Muscle layer of duodenum (tissue), 2 donors: ENCODE measurements around the gene GPSM3.
"Not testable (repeated sequence)": the region's sequence is repeated elsewhere in the genome, so short reads cannot be mapped to it uniquely, and the experiment has no call there.

Source experiments
- H3K27ac ChIP-seq: one replicate; pipeline ENCODE4 v1.7.0; 2013; ENCODE audit warnings: mild to moderate bottlenecking, low read length
- H3K27me3 ChIP-seq: one replicate; pipeline ENCODE4 v1.7.0; 2013; ENCODE audit warnings: low read depth, mild to moderate bottlenecking, control low read depth, low read length
- H3K36me3 ChIP-seq, 2 donors: one replicate each; pipeline ENCODE4 v1.7.0; 2013; ENCODE audit warnings: low read length in 2 of 2, control low read depth in 1 of 2, mild to moderate bottlenecking in 1 of 2; ENCODE audit not compliant: insufficient read depth in 2 of 2, control insufficient read depth in 1 of 2
- H3K4me1 ChIP-seq, 2 donors: one replicate each; pipeline ENCODE4 v1.7.0; 2013; ENCODE audit warnings: low read length in 2 of 2, mild to moderate bottlenecking in 2 of 2, control low read depth in 1 of 2, moderate library complexity in 1 of 2; ENCODE audit not compliant: insufficient read depth in 2 of 2, control insufficient read depth in 1 of 2
- H3K4me3 ChIP-seq, 2 donors: one replicate each; pipeline ENCODE4 v1.7.0; 2013; ENCODE audit warnings: low read length in 2 of 2, low read depth in 1 of 2, mild to moderate bottlenecking in 1 of 2
- H3K9me3 ChIP-seq, 2 donors: one replicate each; pipeline ENCODE4 v1.7.0; 2013; ENCODE audit warnings: low read length in 2 of 2, control low read depth in 1 of 2, mild to moderate bottlenecking in 1 of 2; ENCODE audit not compliant: control insufficient read depth in 1 of 2
- donor health status: healthy.

Gene GPSM3

GRCh38 chr6:32216285-32216684, 23.8 kb upstream of the GPSM3 start:
- H3K4me1 ChIP-seq, result no peaks in the 10 kb centered on the region
- no peak overlapping the region for H3K4me3 ChIP-seq
- H3K27me3 ChIP-seq, result no peaks in the 10 kb centered on the region
- H3K9me3 ChIP-seq, result no peaks in the 10 kb centered on the region
- no peaks in the 10 kb centered on the region for H3K36me3 ChIP-seq
- H3K27ac ChIP-seq, result no peak overlapping the region

GRCh38 chr6:32215617-32216016, 23.2 kb upstream of the GPSM3 start:
- Histone ChIP-seq H3K36me3 (no peaks in the 10 kb centered on the region), H3K4me1 (no peaks in the 10 kb centered on the region), H3K9me3 (no peaks in the 10 kb centered on the region)

GRCh38 chr6:32214126-32214525, 21.7 kb upstream of the GPSM3 start:
- Histone ChIP-seq H3K4me3 (no peak overlapping the region), H3K4me1 (no peaks in the 10 kb centered on the region), H3K36me3 (no peaks in the 10 kb centered on the region), H3K27me3 (no peaks in the 10 kb centered on the region), H3K9me3 (no peaks in the 10 kb centered on the region), H3K27ac (no peak overlapping the region)

More at GRCh38 chr6:32215617-32216016, 23.2 kb upstream of the GPSM3 start:
- Histone ChIP-seq H3K27me3 (no peaks in the 10 kb centered on the region), H3K27ac (no peak overlapping the region), H3K4me3 (no peak overlapping the region)

- no peaks in the 10 kb centered on the region for H3K9me3 ChIP-seq
- no peaks in the 10 kb centered on the region for H3K27me3 ChIP-seq
- H3K4me1 ChIP-seq, result no peaks in the 10 kb centered on the region
- H3K27ac ChIP-seq, result no peak overlapping the region
- H3K36me3 ChIP-seq, result no peaks in the 10 kb centered on the region
- H3K4me3 ChIP-seq, result no peak overlapping the region
Observed at GRCh38 chr6:32213649-32214048, 21.2 kb upstream of the GPSM3 start.

- Histone ChIP-seq H3K27me3 (no peaks in the 10 kb centered on the region), H3K4me1 (no peaks in the 10 kb centered on the region), H3K9me3 (no peaks in the 10 kb centered on the region), H3K4me3 (no peak overlapping the region), H3K36me3 (no peaks in the 10 kb centered on the region), H3K27ac (no peak overlapping the region)
Observed at GRCh38 chr6:32212076-32212760, 19.8 kb upstream of the GPSM3 start.

GRCh38 chr6:32211432-32211831, 19.0 kb upstream of the GPSM3 start:
- not testable (repeated sequence) for H3K9me3 ChIP-seq, H3K27me3 ChIP-seq, H3K4me3 ChIP-seq, H3K4me1 ChIP-seq, H3K36me3 ChIP-seq, H3K27ac ChIP-seq

- Histone ChIP-seq H3K36me3 (no peaks in the 10 kb centered on the region), H3K4me3 (no peak overlapping the region), H3K9me3 (no peaks in the 10 kb centered on the region), H3K27me3 (no peaks in the 10 kb centered on the region), H3K27ac (no peak overlapping the region), H3K4me1 (no peaks in the 10 kb centered on the region)
Observed at GRCh38 chr6:32210191-32210601, 17.8 kb upstream of the GPSM3 start.

- no peak overlapping the region for H3K27ac ChIP-seq
- H3K4me1 ChIP-seq, result no peaks in the 10 kb centered on the region
- no peak overlapping the region for H3K4me3 ChIP-seq
- H3K27me3 ChIP-seq, result no peaks in the 10 kb centered on the region
- no peaks in the 10 kb centered on the region for H3K36me3 ChIP-seq
- no peaks in the 10 kb centered on the region for H3K9me3 ChIP-seq
Observed at GRCh38 chr6:32208996-32209395, 16.6 kb upstream of the GPSM3 start.

GRCh38 chr6:32204268-32204715, 11.8 kb upstream of the GPSM3 start:
- H3K27me3 ChIP-seq, result no peaks in the 10 kb centered on the region
- H3K4me1 ChIP-seq, result no peaks in the 10 kb centered on the region
- no peaks in the 10 kb centered on the region for H3K9me3 ChIP-seq
- no peak overlapping the region for H3K4me3 ChIP-seq
- H3K36me3 ChIP-seq, result no peaks in the 10 kb centered on the region
- H3K27ac ChIP-seq, result no peak overlapping the region

GRCh38 chr6:32203426-32204267, 11.2 kb upstream of the GPSM3 start:
- Histone ChIP-seq H3K9me3 (no peaks in the 10 kb centered on the region), H3K4me1 (no peaks in the 10 kb centered on the region), H3K4me3 (no peak overlapping the region), H3K27ac (no peak overlapping the region), H3K27me3 (no peaks in the 10 kb centered on the region), H3K36me3 (no peaks in the 10 kb centered on the region)

GRCh38 chr6:32202186-32202585, 9.7 kb upstream of the GPSM3 start:
- H3K27me3 ChIP-seq, result no peaks in the 10 kb centered on the region
- H3K27ac ChIP-seq, result no peak overlapping the region
- no peak overlapping the region for H3K4me3 ChIP-seq
- H3K4me1 ChIP-seq, result peaks cover 0 to 2% of the 10 kb centered on the region in 2 donors
- H3K9me3 ChIP-seq, result no peaks in the 10 kb centered on the region
- H3K36me3 ChIP-seq, result no peaks in the 10 kb centered on the region
